CD14-positive monocyte (primary cell): ENCODE data around the gene SRSF6. TPM values are rescaled to one million over a fixed set of nuclear protein-coding genes. Genes with fewer than 3 reads are reported as not detected.

Experiments used
- DNase-seq, 3 donors: peaks; one replicate each; pipeline ENCODE4 v3.0.0-alpha.2; 2011 to 2022
- H2AFZ ChIP-seq: 2 replicates; pipeline ENCODE4 v1.6.0; 2012; ENCODE audit warnings: mild to moderate bottlenecking, low read depth, low read length, inconsistent platforms; ENCODE audit not compliant: insufficient read depth, poor library complexity, severe bottlenecking
- H3K27ac ChIP-seq, 2 donors: 1 replicate in 1 of 2; 2 replicates in 1 of 2; pipeline ENCODE4 v1.5.1; 2012 to 2013; ENCODE audit warnings: low read length in 2 of 2, control low read depth in 1 of 2, inconsistent platforms in 1 of 2, low read depth in 1 of 2, mild to moderate bottlenecking in 1 of 2
- H3K27me3 ChIP-seq, 2 donors: one replicate each; pipeline versions ENCODE4 v1.6.0 to v1.6.1; 2011 to 2013; ENCODE audit warnings: low read length in 2 of 2; ENCODE audit not compliant: control insufficient read depth in 2 of 2, insufficient read depth in 2 of 2
- H3K36me3 ChIP-seq, 2 donors: replicated peaks in 1 of 2; 1 replicate in 1 of 2; 2 replicates in 1 of 2; pipeline versions ENCODE4 v1.5.1 to v1.6.1; 2012 to 2013; ENCODE audit warnings: low read length in 2 of 2, control low read depth in 1 of 2, inconsistent platforms in 1 of 2, mild to moderate bottlenecking in 1 of 2; ENCODE audit not compliant: insufficient read depth in 2 of 2, control insufficient read depth in 1 of 2
- H3K4me1 ChIP-seq, 2 donors: 1 replicate in 1 of 2; 2 replicates in 1 of 2; pipeline versions ENCODE4 v1.5.1 to v1.6.1; 2012 to 2013; ENCODE audit warnings: low read length in 2 of 2, control low read depth in 1 of 2, inconsistent platforms in 1 of 2, mild to moderate bottlenecking in 1 of 2, moderate library complexity in 1 of 2; ENCODE audit not compliant: insufficient read depth in 2 of 2, control insufficient read depth in 1 of 2
- H3K4me2 ChIP-seq: replicated peaks from 2 replicates; pipeline ENCODE3; 2012; ENCODE audit warnings: low read length, moderate library complexity, mild to moderate bottlenecking; ENCODE audit not compliant: poor library complexity, severe bottlenecking; ENCODE audit errors: extremely low read depth
- H3K4me3 ChIP-seq, 3 experiments: fragments of 200-600 bp in 1 of 3; sonication (generic) in 1 of 3; replicated peaks in 1 of 3; 1 replicate in 2 of 3; 2 replicates in 1 of 3; pipeline ENCODE4 v1.5.1; 2011 to 2013; ENCODE audit warnings: low read length in 3 of 3, mild to moderate bottlenecking in 3 of 3, control low read depth in 2 of 3, low read depth in 2 of 3, inconsistent platforms in 1 of 3, moderate library complexity in 1 of 3
- H3K79me2 ChIP-seq: 2 replicates; pipeline ENCODE4 v1.6.0; 2012; ENCODE audit warnings: mild to moderate bottlenecking, control low read depth, inconsistent platforms, low read length, moderate library complexity; ENCODE audit not compliant: insufficient read depth
- H3K9ac ChIP-seq: 2 replicates; pipeline ENCODE4 v1.6.0; 2017; ENCODE audit warnings: low read length, mild to moderate bottlenecking; ENCODE audit not compliant: insufficient read depth, poor library complexity, severe bottlenecking
- H3K9me3 ChIP-seq, 2 donors: replicated peaks in 1 of 2; 1 replicate in 1 of 2; 2 replicates in 1 of 2; pipeline versions ENCODE4 v1.5.1 to v1.6.1; 2012 to 2013; ENCODE audit warnings: low read length in 2 of 2, control low read depth in 1 of 2; ENCODE audit not compliant: control insufficient read depth in 1 of 2, insufficient read depth in 1 of 2
- H4K20me1 ChIP-seq: 2 replicates; pipeline ENCODE4 v1.6.0; 2012; ENCODE audit warnings: mild to moderate bottlenecking, low read length, control low read depth, moderate library complexity; ENCODE audit not compliant: insufficient read depth
- H3K27ac Mint-ChIP-seq, 7 donors: one replicate each; pipeline ENCODE4 v1.8.0; 2020; ENCODE audit warnings: mild to moderate bottlenecking in 7 of 7, mixed read lengths in 7 of 7, moderate library complexity in 6 of 7, inconsistent platforms in 2 of 7
- H3K27me3 Mint-ChIP-seq, 3 donors: one replicate each; pipeline ENCODE4 v1.8.0; 2021 to 2022; ENCODE audit warnings: low read depth in 3 of 3, mild to moderate bottlenecking in 3 of 3, mixed read lengths in 3 of 3, moderate library complexity in 3 of 3, inconsistent platforms in 1 of 3
- H3K36me3 Mint-ChIP-seq, 2 donors: one replicate each; pipeline ENCODE4 v1.8.0; 2020; ENCODE audit warnings: mixed read lengths in 2 of 2, inconsistent platforms in 1 of 2, mild to moderate bottlenecking in 1 of 2
- H3K4me1 Mint-ChIP-seq: one replicate; pipeline ENCODE4 v1.8.0; 2020; ENCODE audit warnings: mild to moderate bottlenecking, mixed read lengths
- H3K4me3 Mint-ChIP-seq, 2 donors: one replicate each; pipeline ENCODE4 v1.8.0; 2020; ENCODE audit warnings: mild to moderate bottlenecking in 2 of 2, mixed read lengths in 2 of 2, moderate library complexity in 1 of 2
- H3K9me3 Mint-ChIP-seq, 7 donors: one replicate each; pipeline ENCODE4 v1.8.0; 2020 to 2022; ENCODE audit warnings: mixed read lengths in 7 of 7, mild to moderate bottlenecking in 6 of 7, moderate library complexity in 6 of 7, inconsistent platforms in 2 of 7
- CTCF ChIP-seq: fragments of 200-600 bp; IDR thresholded peaks from one replicate; pipeline ENCODE4 v1.8.0; 2022; ENCODE audit warnings: antibody characterized with exemption, mild to moderate bottlenecking
- WGBS: methylation state at CpG from one replicate; pipeline ENCODE4 v1.1.5; 2013; ENCODE audit warnings: missing lambda C conversion rate; ENCODE audit not compliant: insufficient coverage; 5-methylcytosine and 5-hydroxymethylcytosine counted together
- intact Hi-C, 2 donors: fragments of 100-400 bp; cut with micrococcal nuclease; formaldehyde crosslinking; loops; one replicate each; pipeline versions ENCODE4 v1.15.0 to v1.15.1; 2023
- polyA plus RNA-seq, 3 donors: library from polyadenylated mRNA; depleted of rRNA in 1 of 3; unstranded in 2 of 3; stranded (reverse) in 1 of 3; fragments of 300-500 nt in 2 of 3; fragments of >200 nt in 1 of 3; fragmentation: Illumina TruSeq in 2 of 3; gene quantifications; 1 replicate in 2 of 3; 2 replicates in 1 of 3; pipeline ENCODE4 v1.2.3, GENCODE V29; 2012 to 2021

The SRSF6 gene
- polyA plus RNA-seq, 3 donors: 37.3 to 162 (median 45.5) TPM

GRCh38 chr20:43459022-43459942 is 1.6 kb downstream of the SRSF6 start:
- Histone ChIP-seq H3K4me1 (peaks cover 13 to 19% of the 10 kb centered on the region in 2 donors), H3K4me3 (peak overlapping the region; percentile 80 to 86 (median 81)), H3K36me3 (peaks cover 53 to 54% of the 10 kb centered on the region in 2 donors), H2AFZ (no peak overlapping the region), H3K27me3 (no peaks in the 10 kb centered on the region), H3K9me3 (no peaks in the 10 kb centered on the region), H3K79me2 (peaks cover 61% of the 10 kb centered on the region), H3K9ac (peak overlapping the region; percentile 99), H4K20me1 (peaks cover 58% of the 10 kb centered on the region), H3K27ac (peak overlapping the region in 1 of 2 donors; percentile 99), H3K4me2 (peak overlapping the region; percentile 86)
- Mint-ChIP-seq H3K27ac (peak overlapping the region in 6 of 7 donors; percentile 53 to 98 (median 84)), H3K36me3 (peaks cover 49 to 54% of the 10 kb centered on the region in 2 donors), H3K9me3 (no peaks in the 10 kb centered on the region), H3K4me3 (peak overlapping the region; percentile 85 to 93), H3K27me3 (peaks cover 4 to 10% (median 6%) of the 10 kb centered on the region in 3 donors), H3K4me1 (peaks cover 23% of the 10 kb centered on the region)
- intact Hi-C loops: loop anchor here (5.0 to 10.0 kb wide), 4 partner anchors 133 to 753 kb away; partner anchors contain the start of genes IFT52 (in 2 of the 2), OSER1 (in 2 of the 2) and MYBL2 (in 1 of the 2)
- no peak for TF ChIP-seq CTCF
- DNase-seq: peak; percentile 12 to 38 (median 14)
- no CpG with 5 or more reads among the region's 12 CpGs for WGBS

- H3K9me3 ChIP-seq: no peaks in the 10 kb centered on the region
- WGBS: 100% methylated on average over 14 of the region's 23 CpGs
- DNase-seq: no peak
- peaks cover 61% of the 10 kb centered on the region for H3K79me2 ChIP-seq
- peaks cover 2 to 5% (median 3%) of the 10 kb centered on the region in 3 donors for H3K27me3 Mint-ChIP-seq
- H3K4me1 ChIP-seq: peaks cover 13 to 19% of the 10 kb centered on the region in 2 donors
- H3K4me1 Mint-ChIP-seq: peaks cover 23% of the 10 kb centered on the region
- no peaks in the 10 kb centered on the region for H3K9me3 Mint-ChIP-seq
- intact Hi-C loops: loop anchor here in 1 of 2 donors (10.0 kb wide), 1 partner anchor 844 kb away; no protein-coding TSS in a partner anchor
- no peak overlapping the region for H3K4me2 ChIP-seq
- peaks cover 59 to 64% of the 10 kb centered on the region in 2 donors for H3K36me3 Mint-ChIP-seq
- no peak overlapping the region for H2AFZ ChIP-seq
- peak overlapping the region in 1 of 7 donors; percentile 1 for H3K27ac Mint-ChIP-seq
- H3K4me3 ChIP-seq: no peak overlapping the region
- no peak for TF ChIP-seq CTCF
- H3K27ac ChIP-seq: no peak overlapping the region
- peaks cover 69% of the 10 kb centered on the region for H4K20me1 ChIP-seq
- peaks cover 62 to 64% of the 10 kb centered on the region in 2 donors for H3K36me3 ChIP-seq
- H3K9ac ChIP-seq: no peak overlapping the region
- no peak overlapping the region for H3K4me3 Mint-ChIP-seq
- H3K27me3 ChIP-seq: no peaks in the 10 kb centered on the region
Observed at GRCh38 chr20:43460172-43460829, 2.6 kb downstream of the SRSF6 start.
